ENCODE measurements around the gene MAPK12. TPM values are rescaled to one million over a fixed set of nuclear protein-coding genes. Genes with fewer than 3 reads are reported as not detected.

Gene MAPK12
- total and polyA plus RNA-seq, 2 donors (not counting 3 experiments of a cell fraction or from before 2014, with no cell fraction given) = 72.3 to 86.8 TPM

- Histone ChIP-seq H3K9ac (replicated peaks; ENCODE audit: extremely low read depth, insufficient read depth, low read length) (no peak overlapping the region), H3K9me1 (replicated peaks; ENCODE audit: control insufficient read depth, extremely low read depth, insufficient read depth, low read length) (no peaks in the 10 kb centered on the region), H3K27me3 (ENCODE audit: control insufficient read depth in 2 of 2, insufficient read depth in 2 of 2, low read length in 2 of 2) (no peaks in the 10 kb centered on the region), H3K9me3 (replicated peaks; ENCODE audit: control insufficient read depth, insufficient read depth, low read length) (no peaks in the 10 kb centered on the region), H4K20me1 (replicated peaks; ENCODE audit: control insufficient read depth, extremely low read depth, insufficient read depth, low read length) (no peaks in the 10 kb centered on the region), H3K79me2 (ENCODE audit: control insufficient read depth, insufficient read depth, low read length) (peaks cover 22% of the 10 kb centered on the region), H3K4me2 (ENCODE audit: insufficient read depth, low read length) (no peak overlapping the region), H2AFZ (ENCODE audit: low read depth, low read length) (no peak overlapping the region), H3K4me3 (replicated peaks in 1 of 3; ENCODE audit: insufficient read depth in 1 of 3, low read depth in 1 of 3, low read length in 3 of 3) (no peak overlapping the region), H3K36me3 (ENCODE audit: control insufficient read depth in 2 of 2, extremely low read depth in 1 of 2, insufficient read depth in 2 of 2, low read length in 2 of 2) (peaks cover 0 to 9% of the 10 kb centered on the region in 2 experiments), H3K4me1 (ENCODE audit: control insufficient read depth, extremely low read depth, insufficient read depth, low read length) (peaks cover 11% of the 10 kb centered on the region), H3K27ac (ENCODE audit: insufficient read depth, low read depth, low read length) (no peak overlapping the region)
- CTCF ChIA-PET = interaction anchor here (0.9 to 4.9 kb wide), 5 partner anchors 11 to 263 kb away, joined by 3 to 41 read pairs (median 3); partner anchors contain the start of genes HDAC10 and SCO2
- FAIRE-seq (no peak), DNase-seq (ENCODE audit: low read depth, low spot score) (no peak)
- POLR2A ChIA-PET = no interaction called here
- dilution Hi-C loops (cut with MboI; ENCODE audit: extremely low pct_ligation_motif_present, low sequenced_read_pairs) (no loop called here), intact Hi-C loops (cut with micrococcal nuclease) (no loop called here)
- BruUV-seq (replicated peaks) = no TSS peak
- TF ChIP-seq POLR2A (IDR thresholded peaks at IDR 0.05; ENCODE audit: low read depth, low read length) = no peak
- TF ChIP-seq JUN (IDR thresholded peaks at IDR 0.05; ENCODE audit: borderline replicate concordance, insufficient read depth, insufficient read length, low read depth) = no peak
- no peak for TF ChIP-seq FOS (IDR thresholded peaks at IDR 0.05; ENCODE audit: borderline replicate concordance, insufficient read depth, low read length)
- TF ChIP-seq POLR2AphosphoS5 (IDR thresholded peaks at IDR 0.05; ENCODE audit: insufficient read depth, low read depth, low read length) = no peak
- TF ChIP-seq CTCF (IDR thresholded peaks at IDR 0.05; ENCODE audit: extremely low read depth in 1 of 2, insufficient read depth in 1 of 2, low read depth in 1 of 2, low read length in 2 of 2) = no peak
- no peak for TF ChIP-seq GATA2 (IDR thresholded peaks at IDR 0.05; ENCODE audit: insufficient read depth, insufficient read length, low read depth, low read length)
- no peak for TF ChIP-seq EZH2 (IDR thresholded peaks at IDR 0.05; ENCODE audit: borderline replicate concordance, low read depth, low read length, severe bottlenecking)
- TF ChIP-seq MYC (IDR thresholded peaks at IDR 0.05; ENCODE audit: low read depth, low read length) = no peak
- no peak for TF ChIP-seq MAX (IDR thresholded peaks at IDR 0.05; ENCODE audit: insufficient read depth, insufficient read length)
These were observed 1.0 kb upstream of the MAPK12 start for GRCh38 chr22:50262460-50262911.

Data from endothelial cell of umbilical vein (primary cell).